Endothelial cell of hepatic sinusoid (primary cell): ENCODE data around the gene ZFHX3.

ENCODE experiments used
- in situ Hi-C: cut with HindIII; loops from 2 replicates; pipeline ENCODE4 v1.10.0; 2017; ENCODE audit warnings: low sequenced_read_pairs

ZFHX3 gene

DNA sequence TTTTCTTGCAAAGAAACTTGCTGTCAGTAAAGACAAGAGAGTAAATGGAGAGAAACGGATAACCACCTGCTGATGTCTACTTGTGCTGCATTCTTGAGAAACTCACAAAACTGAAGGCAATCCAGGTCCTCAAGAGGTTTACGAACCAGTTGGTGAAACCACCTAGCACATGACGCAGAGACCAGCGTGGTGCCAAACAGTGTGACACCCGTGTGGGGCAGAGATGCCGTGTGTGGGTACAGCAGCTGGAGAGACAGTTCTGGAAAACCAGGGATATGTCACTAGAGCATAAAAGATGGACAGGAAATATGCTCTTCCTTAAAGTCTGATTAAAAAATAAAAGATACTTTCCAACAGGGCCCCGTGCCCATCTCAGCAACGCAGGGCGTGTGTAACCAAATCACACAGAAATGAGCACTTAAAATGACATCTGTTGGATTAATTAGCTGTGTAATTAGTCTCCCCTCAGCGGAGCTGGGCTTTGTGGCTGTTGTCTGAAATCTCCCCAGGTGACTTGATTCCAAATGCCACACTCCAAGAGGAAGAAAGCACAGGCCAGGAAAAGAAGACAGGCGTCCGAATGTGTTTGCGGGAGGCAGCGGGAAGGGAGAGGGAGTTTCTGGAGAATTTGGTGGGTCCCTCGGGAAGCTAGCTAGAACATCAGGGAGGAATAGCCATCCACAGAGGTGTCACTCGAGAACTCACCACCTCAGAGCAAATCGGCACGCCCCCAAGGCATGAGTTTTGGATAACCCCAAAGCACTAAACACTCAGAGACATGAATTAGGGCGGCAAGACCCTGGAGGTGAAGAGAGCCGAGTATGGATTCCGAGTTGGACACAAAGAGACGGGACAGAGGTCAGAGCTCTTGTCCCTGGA is 109.8 kb downstream of the ZFHX3 start:
- in situ Hi-C loops = no loop called here

DNA sequence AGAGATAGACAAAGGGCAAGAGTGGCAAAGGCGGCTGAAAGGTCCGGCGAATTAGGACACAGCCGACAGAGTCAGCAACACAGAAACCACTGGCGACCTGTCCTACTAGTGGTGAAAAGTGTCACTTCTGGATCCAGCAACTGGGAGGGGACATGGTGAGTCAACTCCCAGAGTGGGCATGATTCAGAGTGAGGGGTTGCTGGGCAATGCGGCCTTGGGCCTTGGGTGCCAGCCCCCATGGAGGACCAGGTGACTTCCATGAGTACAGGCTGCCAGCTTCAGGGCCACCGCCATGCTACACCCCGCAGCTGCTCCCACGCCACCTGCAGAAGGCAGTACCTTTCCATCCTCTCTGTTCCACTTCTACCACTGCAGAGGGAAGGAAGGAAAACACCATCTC is 110.6 kb downstream of the ZFHX3 start:
- in situ Hi-C loops = no loop called here

DNA sequence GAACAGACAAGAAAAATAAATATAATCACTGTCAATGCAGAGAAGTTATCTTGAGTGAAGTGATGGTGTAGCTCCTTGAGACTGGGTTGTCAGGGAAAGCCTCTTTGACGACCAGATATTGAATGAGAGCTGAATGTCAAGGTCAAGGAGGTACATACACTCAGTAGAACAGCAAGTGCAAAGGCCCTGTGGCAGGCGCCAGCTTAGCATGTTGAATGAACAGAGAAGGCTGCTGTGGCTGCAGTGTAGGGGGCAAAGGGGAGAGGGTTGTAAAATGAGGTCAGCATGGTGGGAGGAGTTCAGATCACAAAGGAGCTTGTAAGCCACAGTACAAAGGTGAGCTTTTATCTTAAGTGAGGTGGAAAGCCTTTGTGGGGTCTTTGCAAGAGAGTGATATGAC is 111.5 kb downstream of the ZFHX3 start:
- in situ Hi-C loops = no loop called here

DNA sequence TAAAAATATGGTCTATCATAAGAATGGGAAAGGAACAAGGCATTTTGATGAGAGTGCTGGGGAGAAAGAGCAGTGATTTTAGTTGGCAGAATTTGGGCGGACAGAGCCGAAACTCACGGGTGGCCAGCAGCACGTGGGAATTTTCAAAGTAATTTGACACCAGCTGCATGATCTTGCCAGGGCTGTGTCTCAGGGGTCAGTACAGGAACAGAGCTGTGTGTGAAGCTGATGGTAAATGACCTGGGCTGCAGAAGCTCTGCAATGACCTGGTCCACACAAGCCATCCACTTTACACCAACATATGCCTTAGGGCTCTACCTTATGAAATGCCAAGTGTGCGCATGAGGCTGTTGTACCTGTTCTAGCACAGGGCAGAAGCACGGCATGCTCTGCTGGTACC is 112.0 kb downstream of the ZFHX3 start:
- in situ Hi-C loops = no loop called here

DNA sequence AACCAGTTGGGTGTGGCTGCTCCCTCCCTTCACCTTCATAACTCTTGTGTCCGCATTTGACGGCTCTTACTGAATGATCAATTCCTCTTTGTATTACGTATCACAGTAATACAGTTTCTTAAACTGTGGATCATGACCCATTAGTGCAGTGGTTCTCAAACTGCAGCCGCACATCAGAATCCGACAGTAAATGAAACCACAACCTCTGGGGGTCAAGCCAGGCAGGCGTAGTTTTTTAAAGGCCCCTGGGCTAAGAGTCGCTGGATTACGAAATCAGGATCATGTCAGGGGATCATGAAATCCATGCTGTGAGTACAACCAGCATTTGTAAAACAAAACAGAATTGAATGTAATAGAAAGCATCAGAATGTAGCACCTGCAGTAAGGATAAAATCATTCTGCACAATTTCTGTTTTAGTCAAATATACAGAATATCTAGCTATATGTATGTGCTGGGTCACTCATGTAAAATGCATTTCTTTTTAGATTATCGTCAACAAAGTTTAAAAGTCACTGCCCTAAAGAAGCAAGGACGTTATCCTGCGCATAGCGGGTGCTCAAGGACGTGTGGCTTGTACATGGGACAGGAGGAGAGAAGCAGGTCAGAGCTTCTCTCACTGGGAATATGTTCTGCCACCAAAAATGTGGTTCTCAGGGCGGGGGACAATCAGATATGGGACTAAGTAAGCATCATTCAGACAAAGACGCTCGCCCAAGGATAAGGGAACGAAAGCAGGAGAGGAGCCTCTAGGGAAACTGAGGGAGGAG is 113.1 kb downstream of the ZFHX3 start:
- in situ Hi-C loops = loop anchor here (5.0 kb wide), 1 partner anchor 73 kb away; no protein-coding TSS in a partner anchor

DNA sequence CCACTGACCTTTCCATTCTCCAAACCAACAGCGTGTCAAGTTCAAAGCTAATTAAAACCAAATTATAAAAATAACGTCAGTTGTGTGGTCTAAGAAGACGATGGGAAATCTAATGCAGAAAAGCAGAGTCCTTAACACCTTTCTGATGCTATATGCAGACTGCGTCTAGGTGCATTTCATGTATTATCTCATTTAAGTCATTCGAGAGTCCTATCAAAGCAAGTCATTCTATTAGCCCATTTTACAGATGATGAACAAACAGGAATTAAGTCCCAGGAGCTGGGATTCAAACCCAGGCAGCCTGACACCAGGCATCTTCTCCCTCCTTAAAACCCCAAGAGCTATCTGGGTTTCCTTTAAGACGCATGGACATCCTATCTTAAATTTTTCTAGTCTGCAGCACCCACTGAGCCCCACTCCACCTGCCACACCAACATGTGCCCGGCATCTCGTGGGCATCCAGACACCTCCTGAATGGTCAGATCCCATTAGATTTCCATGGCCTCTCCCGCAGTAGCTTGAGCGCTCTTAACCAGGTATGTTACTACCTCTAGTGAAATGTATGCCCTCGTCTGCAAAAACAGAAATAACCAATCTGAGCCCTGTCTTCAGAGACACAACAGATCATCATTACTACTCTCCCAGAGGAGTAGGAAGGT is 115.1 kb downstream of the ZFHX3 start:
- in situ Hi-C loops = loop anchor here (5.0 kb wide), 1 partner anchor 71 kb away; no protein-coding TSS in a partner anchor

DNA sequence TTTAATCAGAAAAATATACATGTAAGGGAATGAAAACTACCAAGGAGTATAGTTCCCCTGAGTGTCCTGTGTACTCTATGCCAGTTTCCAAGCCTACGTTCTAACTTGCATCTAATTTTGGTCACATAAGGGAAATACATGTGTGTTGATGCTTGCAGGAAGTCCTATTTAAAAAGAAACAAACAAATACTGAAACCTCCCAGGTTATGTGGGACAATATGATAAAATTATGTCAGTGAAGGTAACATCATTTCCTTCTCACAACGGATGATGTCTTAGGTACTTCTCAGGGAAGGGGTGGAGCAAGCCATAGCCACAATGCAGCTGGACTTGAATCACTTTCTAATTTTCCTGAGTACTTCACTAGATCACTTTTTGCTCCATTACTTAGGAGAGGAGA is 115.9 kb downstream of the ZFHX3 start:
- in situ Hi-C loops = loop anchor here (5.0 kb wide), 1 partner anchor 70 kb away; no protein-coding TSS in a partner anchor

DNA sequence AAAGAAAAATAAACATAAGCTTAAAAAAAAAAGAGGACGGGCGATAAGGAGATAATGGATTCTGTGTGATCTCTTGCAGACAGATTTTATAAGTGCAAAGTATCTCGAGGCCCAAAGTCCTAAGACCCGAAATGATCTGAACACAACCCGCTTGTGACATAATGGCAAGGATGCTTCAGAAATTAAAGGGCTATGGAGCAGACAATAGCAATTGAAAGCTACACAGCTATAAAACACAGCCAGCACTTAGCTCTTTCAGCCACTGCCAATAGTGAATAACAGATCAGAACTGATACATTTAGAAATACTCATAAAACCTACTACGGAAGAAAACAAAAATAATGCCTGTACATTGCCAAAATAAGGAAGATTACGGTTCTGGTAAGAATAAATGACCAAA is 117.5 kb downstream of the ZFHX3 start:
- in situ Hi-C loops = loop anchor here (5.0 kb wide), 1 partner anchor 68 kb away; no protein-coding TSS in a partner anchor

DNA sequence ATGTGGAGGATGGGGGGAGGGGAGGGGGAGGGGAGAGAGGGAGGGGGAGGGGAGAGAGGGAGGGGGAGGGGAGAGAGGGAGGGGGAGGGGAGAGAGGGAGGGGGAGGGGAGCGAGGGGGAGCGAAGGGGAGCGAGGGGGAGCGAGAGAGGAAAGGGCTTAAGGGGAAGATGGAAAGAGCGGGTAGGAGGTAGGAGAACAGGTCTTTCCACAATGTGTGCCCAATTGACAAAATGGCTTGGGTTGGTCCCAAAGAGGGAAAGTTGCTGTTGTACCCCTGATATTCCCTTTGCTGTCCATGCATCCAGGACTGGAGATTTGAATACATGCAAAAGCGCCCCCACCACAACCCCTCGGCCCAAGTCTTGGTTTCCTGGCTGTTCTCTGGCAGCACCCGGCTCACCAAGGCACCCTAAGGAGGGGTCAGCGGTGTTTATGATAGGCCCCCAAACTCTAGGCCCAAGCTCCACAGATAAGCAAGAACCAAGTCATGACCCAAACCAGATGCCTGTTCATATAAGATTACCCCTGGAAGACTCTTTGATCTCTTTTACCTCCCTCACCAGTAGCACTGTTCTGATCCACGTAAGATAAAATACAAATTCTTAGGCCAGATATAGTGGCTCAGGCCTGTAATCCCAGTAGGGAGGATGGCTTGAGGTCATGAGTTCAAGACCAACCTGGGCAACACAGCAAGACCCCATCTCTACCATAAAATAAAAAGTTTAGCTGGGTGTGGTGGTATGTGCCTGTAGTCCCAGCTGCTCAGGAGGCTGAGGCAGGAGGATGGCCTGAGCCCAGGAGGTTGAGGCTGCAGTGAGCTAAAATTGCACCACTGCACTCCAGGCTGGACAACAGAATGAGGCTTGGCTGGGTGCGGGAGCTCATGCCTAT is 119.6 kb downstream of the ZFHX3 start:
- in situ Hi-C loops = no loop called here

DNA sequence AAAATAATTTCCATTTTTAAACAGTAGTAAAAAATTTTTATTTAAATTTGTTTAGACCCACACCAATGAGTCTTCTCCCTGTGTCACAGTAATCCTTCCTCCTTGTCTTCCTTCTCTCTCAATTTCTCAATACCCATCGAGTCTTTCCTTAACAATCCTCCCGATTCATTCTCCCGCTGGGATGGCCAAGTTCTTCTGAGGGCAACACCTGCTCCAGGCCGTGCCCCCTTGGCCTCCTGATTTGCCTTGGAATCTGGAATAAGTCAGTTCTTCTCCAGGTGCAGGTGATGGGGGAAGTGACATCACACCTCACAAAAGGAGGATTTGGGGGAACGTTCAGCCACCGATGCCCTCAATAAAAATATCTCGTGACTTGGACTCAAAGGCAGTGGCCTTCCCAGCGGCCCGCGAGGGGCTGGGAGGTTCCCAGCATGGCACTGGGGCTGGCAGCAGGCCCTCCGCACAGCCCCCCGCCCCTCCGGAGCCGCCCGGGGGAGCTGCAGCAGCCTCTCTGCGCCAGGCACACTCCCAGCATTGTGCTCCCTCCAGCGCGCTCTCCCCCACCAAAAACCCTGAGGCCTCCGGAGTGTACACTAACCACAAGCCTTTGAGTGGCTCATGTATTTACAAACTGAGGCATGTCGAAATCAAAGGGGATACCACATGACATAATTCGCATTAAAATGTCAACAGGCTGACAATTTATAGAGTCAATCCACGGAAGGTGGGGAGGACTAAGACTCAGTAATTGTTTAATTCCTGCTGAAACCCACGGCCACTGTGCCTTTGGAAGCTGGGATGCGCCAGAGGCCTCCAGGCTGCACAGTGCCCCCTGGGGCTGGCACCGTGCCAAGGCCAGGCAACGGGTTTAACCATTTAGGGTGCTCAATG is 120.5 kb downstream of the ZFHX3 start:
- in situ Hi-C loops = no loop called here

DNA sequence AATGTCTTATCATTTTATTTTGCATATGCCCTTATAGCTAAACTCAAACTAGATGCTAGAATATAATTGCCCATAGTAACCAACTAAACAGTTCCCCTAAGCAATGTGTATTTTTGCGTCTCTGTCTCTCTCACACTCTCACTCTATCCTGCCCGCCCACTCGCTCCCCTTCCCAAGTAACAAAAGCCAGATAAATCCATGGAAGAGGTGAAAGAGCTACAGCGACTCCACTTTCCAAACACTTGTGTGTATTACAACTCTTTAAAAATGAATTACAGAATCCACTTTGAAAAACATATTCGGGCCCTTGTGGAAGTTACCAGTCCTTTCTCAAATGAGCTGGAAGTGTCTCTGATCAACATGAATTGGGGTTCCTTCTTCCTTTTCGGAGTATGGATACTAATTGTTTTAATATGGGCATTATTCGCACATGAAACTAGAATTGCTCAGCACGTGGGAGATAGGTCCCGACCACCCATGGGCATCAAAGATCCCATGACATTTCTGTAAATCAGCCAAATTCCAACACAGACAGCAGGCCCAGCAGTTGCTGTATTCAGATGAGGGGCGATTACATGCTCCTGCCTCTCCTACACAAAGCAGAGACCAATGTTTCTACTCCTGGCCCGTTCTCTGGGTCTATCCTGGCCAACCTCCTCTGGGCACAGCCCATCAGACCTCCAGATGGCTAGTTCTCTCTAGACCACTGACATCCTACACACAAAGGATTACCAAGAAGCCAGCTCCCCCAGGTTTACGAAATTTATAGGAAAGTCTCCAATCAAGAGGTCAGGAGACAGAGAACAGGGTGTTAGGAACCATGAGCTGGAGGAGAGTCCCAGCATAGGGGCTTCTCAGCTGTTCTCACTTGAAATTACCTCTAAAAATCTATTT is 121.5 kb downstream of the ZFHX3 start:
- in situ Hi-C loops = no loop called here

DNA sequence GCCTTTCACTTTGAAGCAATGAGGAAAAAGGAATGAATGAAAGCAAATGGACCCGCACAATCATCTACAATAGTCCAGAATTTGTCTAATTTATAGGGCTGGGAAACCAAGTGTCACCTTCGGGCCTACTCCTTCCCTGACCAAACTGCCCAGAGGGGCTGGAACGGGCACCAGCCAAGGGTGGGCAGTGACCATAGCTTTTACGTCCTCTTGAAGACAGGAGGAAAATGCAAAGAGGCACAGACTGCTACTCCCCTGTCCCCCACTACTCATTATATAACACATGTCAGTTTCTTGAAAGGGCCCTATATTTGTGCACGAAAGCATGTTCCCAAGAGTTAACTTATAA is 122.3 kb downstream of the ZFHX3 start:
- in situ Hi-C loops = no loop called here

DNA sequence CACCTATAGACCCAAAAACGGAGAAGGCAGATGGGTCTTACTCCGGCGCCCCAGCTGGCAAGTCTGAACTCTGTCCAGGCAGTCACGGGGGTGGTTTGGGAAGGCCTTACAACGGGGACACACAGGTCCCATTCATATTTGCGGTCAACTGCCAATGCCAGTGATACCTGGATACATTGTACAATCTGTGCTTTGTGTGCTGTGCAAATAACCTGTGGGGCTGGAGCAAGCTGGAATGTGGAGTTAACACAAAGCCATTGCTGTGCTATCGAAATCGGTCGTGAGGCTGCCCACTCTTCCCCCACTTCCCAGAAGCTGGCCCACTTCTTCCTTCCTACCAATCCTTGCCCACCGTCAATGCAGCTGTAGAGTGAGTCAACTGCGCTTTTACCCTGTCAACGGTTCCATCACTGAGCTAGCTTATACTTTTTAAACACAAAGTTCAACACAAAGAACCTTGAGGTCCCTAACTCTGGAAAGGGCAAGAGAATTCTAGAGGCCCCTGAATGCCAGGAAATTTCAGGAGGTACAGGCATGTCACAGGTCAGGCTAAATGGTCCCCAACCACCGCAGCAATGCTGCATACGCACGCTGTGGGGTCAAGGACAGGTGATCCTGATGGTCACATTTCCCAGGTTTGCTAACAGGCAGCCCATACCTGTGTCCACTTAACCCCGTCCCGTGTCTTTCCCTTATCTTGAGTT is 122.8 kb downstream of the ZFHX3 start:
- in situ Hi-C loops = no loop called here

DNA sequence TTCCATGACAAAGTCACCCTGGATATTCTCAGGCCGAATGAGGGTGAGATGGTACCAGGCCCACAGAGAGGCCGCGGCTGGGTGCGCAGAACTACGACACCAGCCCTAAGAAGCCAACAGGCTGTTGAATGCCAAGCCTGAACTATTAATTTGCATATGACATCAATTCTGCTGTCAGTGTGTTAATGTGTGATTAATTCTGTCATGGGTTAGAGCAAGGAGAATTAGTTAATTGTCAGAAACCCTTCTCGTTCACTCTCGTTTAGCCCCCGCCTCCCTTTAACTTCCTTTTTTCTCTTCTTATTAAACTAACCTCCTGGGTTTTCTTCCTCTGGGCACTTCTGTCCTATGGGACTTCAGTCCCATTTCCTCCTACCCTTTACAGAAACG is 123.4 kb downstream of the ZFHX3 start:
- in situ Hi-C loops = no loop called here

DNA sequence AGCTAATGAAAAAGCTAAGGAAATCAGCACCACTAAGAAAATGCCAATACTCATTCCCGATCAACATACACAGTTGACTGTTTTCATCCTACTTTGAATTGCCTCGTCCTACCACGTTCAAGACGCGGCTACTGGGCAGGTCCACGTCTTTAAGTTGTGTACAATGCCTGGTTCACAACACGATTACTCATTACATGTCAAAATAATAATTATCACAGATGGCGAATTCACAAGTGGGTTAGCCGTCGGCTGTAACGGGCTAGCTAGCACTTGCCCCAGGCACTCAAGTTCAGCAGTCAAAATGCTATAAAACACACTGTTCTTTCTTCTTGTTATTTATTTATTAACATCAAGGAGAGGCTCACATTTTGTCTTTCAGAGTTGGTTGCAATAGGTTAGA is 124.2 kb downstream of the ZFHX3 start:
- in situ Hi-C loops = no loop called here

DNA sequence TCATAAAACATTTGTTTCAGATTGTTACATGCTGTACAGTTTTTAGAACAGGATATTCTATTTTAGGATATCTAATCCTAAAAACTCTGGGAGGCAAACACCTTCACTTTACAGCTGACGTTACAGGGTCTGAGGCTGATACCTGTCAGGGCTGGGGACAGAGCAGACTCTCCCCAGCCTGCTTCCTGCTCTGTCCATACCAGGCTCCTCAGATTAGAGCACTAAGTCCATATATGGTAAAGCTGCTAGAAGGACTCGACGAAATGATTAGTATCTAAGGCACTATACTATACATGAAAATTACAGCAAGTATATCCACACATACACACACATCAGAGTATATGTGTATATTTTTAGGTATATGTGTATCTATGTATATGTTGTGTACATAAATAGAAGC is 125.2 kb downstream of the ZFHX3 start:
- in situ Hi-C loops = no loop called here

DNA sequence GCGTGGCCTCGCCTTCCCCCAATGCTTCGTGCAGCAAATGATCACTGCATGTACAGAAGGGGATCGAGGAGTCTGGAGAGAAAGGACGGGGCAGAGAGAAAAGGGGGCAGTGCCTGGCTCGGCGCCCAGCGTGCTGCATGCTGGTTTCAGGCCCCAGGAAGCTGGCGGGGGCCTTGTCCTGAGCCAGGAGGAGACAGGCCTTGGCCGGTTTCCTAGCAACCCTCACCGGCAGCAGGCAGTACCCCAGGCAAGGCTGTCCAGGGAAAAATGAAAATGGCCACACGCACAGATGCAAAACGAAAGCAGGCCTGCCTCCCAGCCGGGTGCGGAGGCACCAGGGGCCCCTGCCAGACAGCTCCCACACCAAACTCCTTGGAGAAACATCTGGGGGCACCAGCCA is 126.3 kb downstream of the ZFHX3 start:
- in situ Hi-C loops = no loop called here

DNA sequence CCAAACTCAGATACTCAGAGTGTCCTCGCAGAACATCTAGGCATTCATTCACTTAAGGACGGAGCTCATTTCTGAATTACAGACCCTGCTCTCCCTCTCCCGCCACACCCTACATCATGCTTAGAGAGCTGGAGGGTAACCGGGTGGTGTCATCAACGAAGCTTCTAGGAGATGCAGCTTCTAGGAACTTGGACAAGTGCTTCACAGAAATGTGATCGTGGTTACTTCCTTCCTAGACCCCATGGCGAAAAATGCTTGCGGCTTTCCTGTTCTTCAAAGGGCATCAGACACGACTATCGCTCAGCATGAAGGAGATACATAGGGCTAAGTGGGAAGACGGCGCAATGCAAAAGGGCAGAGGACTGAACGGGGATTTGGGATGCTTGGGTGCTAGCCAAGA is 126.8 kb downstream of the ZFHX3 start:
- in situ Hi-C loops = no loop called here
